Fibroblast of skin of right quadriceps (primary cell): Measurements from ENCODE around the gene SLC43A1.
"Not testable (repeated sequence)": the region's sequence is repeated elsewhere in the genome, so short reads cannot be mapped to it uniquely, and the experiment has no call there.

Experiments
- DNase-seq: peaks from one replicate; pipeline ENCODE4 v3.0.0-alpha.2; 2013

The SLC43A1 gene

GRCh38 chr11:57515332-57516060 lies at the start of gene SLC43A1:
Gene SLC43A1 (minus strand): TSS chr11:57515702. CDS start chr11:57514111, 1,591 bp downstream.
- DNase-seq = peak; percentile 47

- DNase-seq = no peak
Observed at GRCh38 chr11:57562596-57562995, 47.1 kb upstream of the SLC43A1 start.

- DNase-seq = no peak
Observed at GRCh38 chr11:57560146-57560545, 44.6 kb upstream of the SLC43A1 start.

- DNase-seq = no peak
Observed at GRCh38 chr11:57556041-57556440, 40.5 kb upstream of the SLC43A1 start.

GRCh38 chr11:57555393-57555792 lies 39.9 kb upstream of the SLC43A1 start:
- DNase-seq = no peak

GRCh38 chr11:57552479-57552878 lies 37.0 kb upstream of the SLC43A1 start:
- DNase-seq = no peak

- no peak for DNase-seq
Observed at GRCh38 chr11:57551941-57552340, 36.4 kb upstream of the SLC43A1 start.

- no peak for DNase-seq
Observed at GRCh38 chr11:57549983-57550382, 34.5 kb upstream of the SLC43A1 start.

GRCh38 chr11:57547854-57548377 lies 32.4 kb upstream of the SLC43A1 start:
- no peak for DNase-seq

- peak; percentile 23 for DNase-seq
Observed at GRCh38 chr11:57546869-57547475, 31.5 kb upstream of the SLC43A1 start.

- no peak for DNase-seq
Observed at GRCh38 chr11:57546451-57546850, 30.9 kb upstream of the SLC43A1 start.

- no peak for DNase-seq
Observed at GRCh38 chr11:57545883-57546282, 30.4 kb upstream of the SLC43A1 start.

GRCh38 chr11:57544566-57544965 lies 29.1 kb upstream of the SLC43A1 start:
- DNase-seq = no peak

- DNase-seq = no peak
Observed at GRCh38 chr11:57543593-57543992, 28.1 kb upstream of the SLC43A1 start.

- DNase-seq = no peak
Observed at GRCh38 chr11:57542582-57542981, 27.1 kb upstream of the SLC43A1 start.

GRCh38 chr11:57541169-57541568 lies 25.7 kb upstream of the SLC43A1 start:
- DNase-seq = no peak

GRCh38 chr11:57539342-57539741 lies 23.8 kb upstream of the SLC43A1 start:
- DNase-seq = no peak

- no peak for DNase-seq
Observed at GRCh38 chr11:57536947-57537619, 21.6 kb upstream of the SLC43A1 start, which contains the start of gene SMTNL1. Gene SMTNL1 (plus strand): TSS chr11:57537595. CDS start chr11:57542643, 5,048 bp downstream.

- DNase-seq = not testable (repeated sequence)
Observed at GRCh38 chr11:57534449-57534848, 18.9 kb upstream of the SLC43A1 start.

GRCh38 chr11:57530596-57531507 lies 15.3 kb upstream of the SLC43A1 start, which contains the start of gene TIMM10:
Gene TIMM10 (minus strand): TSS chr11:57530754. CDS start chr11:57530189, 565 bp downstream.
- DNase-seq = peak; percentile 97

GRCh38 chr11:57530215-57530595 lies 14.7 kb upstream of the SLC43A1 start:
- no peak for DNase-seq

- no peak for DNase-seq
Observed at GRCh38 chr11:57529012-57529411, 13.5 kb upstream of the SLC43A1 start.
